EL (cell line): ENCODE results near the gene UBXN2A.

Source experiments
- DNase-seq: peaks from one replicate; pipeline ENCODE4 v3.0.0-alpha.2; 2016

Gene UBXN2A

DNA sequence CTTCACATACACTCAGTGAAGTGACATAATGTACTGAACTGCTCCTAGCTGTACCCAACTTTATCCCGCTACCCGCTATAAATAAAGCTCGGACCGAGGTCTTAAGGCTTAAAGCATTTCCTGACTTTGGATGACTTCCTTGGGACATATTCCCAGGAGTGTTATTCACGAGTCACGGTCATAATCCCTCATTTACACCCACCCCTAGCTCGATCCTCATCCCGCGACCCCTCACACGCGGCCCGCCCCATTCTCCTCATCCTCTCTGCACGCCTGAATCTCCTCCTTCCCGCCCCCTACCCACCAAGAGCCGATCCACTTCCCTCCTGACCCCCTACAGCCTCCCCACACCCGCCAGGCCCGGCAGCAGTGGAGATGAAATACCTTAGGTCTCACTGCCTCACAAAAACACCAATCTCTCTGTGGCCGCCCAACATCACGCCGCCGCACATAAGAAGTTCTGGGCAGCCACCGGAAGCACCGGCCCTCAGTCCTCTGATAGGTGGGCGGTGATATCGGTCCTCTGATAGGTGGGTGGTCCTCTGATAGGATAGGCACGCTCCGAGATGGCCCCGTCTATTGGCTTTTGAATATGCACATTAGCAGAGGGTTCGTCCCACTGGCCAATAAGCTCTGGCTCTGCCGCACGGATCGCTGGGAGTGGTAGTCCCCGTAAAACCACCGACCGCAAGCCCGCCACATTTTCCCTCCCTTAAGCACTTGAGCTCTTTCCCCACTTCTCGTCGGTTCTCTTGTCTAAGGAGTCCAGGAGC, 106.9 kb downstream of the UBXN2A start, which contains the start of gene WDCP:
WDCP (minus strand) TSS at position 462 of the 773 bp plus-strand sequence. CDS start 7,897 bp downstream, outside the sequence.
- DNase-seq: peak; percentile 99

DNA sequence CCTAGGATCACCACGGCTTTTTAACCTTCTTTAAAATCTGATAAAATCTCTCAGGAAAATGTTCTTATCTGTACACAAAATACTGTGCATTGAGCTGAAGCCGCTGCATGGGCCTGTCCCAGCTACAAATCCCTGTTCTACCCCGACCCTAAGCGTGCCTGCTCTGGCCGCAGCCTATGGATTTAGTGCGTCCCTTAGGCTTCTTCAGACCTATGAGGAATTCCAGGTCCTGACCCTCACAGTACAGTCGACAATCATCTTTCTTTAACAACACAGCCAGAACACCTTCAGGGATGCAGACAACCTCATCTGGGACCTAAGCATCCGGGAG, 107.4 kb downstream of the UBXN2A start:
- no peak for DNase-seq

DNA sequence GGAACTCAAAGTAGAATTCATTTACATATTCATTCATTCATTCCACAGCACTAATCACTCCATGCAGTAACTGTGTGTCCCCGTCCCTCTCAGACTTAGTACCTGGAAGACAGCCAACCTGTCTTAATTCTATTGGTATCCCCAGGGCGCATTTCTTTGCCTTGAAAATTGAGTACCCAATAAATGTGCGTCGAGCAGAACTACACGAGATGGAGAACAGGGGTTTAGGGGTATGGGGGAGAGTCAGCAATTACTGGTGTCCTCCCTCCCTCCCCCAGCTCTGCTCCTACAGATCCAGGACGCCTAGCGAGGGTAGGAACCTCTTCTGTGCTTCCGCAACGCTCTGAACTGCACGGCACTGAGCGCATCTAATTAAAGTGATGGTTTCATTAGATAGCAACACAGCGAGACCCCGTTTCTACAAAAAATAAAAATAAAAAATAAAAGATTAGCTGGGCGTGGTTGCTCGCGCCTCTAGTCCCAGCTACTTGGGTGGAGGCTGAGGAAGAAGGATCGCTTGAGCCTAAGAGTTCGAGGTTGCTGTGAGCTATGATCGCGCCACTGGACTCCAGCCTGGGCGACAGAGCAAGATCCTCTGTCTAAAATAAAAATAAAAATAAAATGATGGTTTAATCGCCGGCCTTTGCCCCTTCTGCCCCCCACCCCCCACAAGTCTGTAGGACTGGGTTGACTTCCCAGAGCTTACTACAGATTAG, 108.7 kb downstream of the UBXN2A start:
- peak; percentile 17 for DNase-seq

DNA sequence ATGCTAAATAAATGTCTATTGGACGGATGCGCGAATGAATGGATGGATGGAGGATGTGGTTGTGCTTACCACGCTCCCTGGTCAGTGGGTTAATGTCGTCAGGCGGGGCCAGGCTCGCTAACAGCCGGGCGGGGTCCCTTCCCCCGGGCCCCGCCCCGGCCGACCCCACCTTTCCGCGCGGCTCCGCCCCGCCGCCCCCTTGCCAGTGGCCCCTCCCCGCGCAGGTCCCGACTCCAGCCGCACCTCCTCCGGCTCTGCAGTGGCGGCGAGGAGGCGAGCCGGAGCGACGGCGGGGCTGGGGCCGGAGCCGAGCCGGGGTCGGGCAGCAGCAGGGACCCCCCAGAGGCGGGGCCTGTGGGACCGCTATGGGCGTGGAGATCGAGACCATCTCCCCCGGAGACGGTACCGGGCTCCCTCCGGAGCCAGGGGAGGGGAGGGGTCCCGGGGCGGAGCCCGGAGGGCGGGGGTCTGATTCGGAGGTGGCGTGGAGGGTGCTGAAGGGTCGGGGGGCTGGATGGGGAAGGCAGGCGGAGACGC, 109.3 kb downstream of the UBXN2A start, which contains the start of gene FKBP1B:
FKBP1B (plus strand) TSS at position 257 of the 537 bp plus-strand sequence; CDS start at position 366, 109 bp downstream.
- DNase-seq: peak; percentile 74

DNA sequence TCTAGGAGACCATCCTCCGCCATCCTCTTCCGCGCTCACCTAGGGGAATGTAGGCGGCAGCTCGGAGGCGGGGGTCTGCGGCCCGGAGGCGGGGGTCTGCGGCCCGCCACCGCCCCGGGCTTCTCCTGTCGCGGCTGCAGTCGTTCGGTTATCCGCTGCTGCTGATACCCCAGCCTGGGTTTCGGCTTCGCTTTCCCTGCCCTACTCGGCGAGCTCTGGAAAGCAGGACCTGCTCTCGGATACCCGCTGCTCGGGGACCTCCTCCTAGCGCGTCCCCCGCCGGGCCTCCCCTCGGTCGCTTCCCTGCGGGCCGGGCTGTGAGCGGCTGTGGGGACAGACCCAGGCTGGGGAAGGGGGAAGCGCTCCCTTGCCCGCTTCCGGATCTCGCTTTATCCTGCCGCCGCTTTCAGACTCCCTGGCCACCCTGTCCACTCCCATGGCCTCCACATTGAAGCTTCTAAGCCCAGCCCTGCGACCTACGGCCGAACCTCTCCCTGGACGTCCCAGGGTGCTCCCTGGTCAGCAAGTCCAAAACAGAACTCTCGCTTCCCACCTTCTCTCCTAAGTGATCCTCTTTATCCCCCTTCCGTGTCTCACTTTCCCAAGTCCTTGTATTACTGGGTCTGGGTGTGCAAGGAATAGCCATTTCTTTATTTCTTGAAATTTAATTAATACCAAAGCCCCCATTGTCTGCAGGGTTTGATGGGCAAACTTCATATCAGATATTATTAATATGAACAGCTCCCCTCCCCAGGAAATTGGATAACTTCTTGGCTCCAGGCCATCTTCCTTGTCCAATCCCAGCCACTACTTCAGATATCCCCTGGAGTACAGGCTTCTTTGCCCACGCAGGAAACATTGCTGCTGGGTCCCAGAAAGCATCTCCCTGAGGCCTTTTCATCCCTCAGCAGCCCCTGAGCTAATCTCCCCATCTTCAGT, 110.0 kb downstream of the UBXN2A start:
- DNase-seq: peak; percentile 30

DNA sequence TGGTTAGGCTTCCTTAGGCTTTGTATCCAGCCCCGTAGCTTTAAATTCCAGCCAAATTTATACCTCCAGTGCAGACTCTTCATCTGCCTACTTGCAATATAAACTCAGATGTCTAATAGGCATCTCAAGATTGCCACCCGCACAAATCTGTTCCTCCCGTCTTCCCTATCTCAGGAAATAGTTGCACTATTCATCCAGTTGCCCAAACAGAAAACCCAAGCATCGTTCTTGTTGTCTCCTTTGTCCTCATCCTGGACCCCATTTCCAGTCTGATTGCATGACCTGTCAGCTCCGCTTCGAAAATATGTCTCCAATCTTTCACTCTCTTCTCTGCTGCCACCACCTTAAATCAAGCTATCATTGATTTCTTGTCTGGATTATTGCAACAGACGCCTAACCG, 111.6 kb downstream of the UBXN2A start:
- DNase-seq: no peak

DNA sequence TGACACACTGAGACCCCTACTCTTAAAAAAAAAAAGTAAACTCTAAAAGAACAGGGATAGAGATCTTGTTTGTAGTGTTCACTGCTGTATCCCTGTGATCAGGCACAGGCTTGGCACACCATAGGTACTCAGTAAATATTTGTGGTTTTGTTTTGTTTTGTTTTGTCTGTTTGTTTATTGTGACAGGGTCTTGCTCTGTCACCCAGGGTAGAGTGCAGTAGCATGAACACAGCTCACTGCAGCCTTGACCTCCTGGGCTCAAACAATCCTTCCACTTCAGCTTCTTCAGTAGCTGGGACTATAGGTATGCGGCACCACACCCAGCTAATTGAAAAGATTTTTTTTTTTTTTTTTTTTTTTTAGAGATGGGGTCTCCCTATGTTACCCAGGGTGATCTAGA, 112.7 kb downstream of the UBXN2A start:
- no peak for DNase-seq
